Endometrial microvascular endothelial cells (primary cell): ENCODE data around the gene TMEM130. TPM values are rescaled to one million over a fixed set of nuclear protein-coding genes. Genes with fewer than 3 reads are reported as not detected.
"Not testable (repeated sequence)": the region's sequence is repeated elsewhere in the genome, so short reads cannot be mapped to it uniquely, and the experiment has no call there.

ENCODE experiments used
- in situ Hi-C: cut with HindIII; loops from 2 replicates; pipeline ENCODE4 v1.10.0; 2017; ENCODE audit warnings: low sequenced_read_pairs, low pct_unique_long_range_greater_than_20kb; ENCODE audit errors: inconsistent ontology term
- total RNA-seq: library from RNA; depleted of rRNA; stranded (reverse); fragments of >200 nt; gene quantifications from one replicate; pipeline ENCODE4 v1.2.3, GENCODE V29; 2015; ENCODE audit errors: inconsistent ontology term

The TMEM130 gene
- total RNA-seq, 1 donor from 2014 or later, result not detected

DNA sequence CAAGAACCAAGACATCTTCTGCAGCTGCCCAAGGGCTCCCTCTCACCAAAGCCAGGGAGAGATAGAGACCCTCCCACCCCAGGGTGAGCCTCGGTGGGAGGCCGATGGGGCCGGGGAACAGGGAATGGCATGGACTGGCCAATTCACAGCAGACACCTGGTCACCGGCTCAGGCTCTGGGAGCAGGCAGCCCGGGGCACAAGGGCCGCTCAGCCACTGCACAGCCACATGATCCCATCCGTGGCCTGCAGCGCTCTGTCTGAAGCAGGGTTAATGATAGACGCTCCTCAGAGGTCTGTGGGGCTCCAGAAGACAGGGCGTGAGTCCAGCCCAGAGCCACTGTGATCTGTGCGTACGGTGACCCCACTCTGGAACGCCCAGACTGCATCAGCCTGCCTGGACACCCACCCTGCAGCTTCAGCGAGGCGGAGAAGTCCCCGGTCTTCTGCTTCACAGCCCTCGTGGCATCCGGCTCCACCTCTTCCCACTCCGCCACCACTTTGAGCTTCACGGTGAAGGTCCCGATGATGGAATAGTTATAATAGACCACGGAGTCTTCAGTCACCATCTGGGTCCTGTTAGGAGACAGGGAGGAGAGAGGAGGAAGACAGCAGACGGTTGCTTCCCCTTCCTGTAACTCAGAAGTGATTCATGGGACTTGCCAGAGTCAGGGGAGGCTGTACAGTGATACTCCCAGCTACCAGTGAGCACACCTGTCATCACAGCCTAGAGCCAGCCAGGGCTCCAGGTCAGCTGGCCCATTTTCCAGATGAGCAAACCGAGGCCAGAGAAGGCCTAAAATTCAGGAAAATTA, 14.0 kb downstream of the TMEM130 start:
- in situ Hi-C loops, result no loop called here

DNA sequence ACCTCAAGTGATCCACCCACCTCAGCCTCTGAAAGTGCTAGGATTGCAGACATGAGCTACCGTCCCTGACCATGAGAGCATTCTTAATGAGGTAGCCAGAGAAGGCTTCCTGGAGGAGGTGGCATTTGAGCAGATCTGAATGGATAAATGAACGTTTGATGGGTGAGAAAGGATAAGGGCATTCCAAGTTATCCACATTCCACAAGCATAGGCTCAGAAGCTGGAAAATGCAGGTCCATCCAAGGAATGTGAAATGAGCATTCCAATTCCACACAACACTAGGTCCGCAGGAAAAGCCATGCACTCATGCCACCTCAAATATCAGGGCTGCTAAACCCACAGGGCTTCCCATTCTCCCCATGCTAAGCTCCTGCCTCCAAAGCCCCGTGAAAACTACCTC, 17.0 kb downstream of the TMEM130 start:
- in situ Hi-C loops, result no loop called here

DNA sequence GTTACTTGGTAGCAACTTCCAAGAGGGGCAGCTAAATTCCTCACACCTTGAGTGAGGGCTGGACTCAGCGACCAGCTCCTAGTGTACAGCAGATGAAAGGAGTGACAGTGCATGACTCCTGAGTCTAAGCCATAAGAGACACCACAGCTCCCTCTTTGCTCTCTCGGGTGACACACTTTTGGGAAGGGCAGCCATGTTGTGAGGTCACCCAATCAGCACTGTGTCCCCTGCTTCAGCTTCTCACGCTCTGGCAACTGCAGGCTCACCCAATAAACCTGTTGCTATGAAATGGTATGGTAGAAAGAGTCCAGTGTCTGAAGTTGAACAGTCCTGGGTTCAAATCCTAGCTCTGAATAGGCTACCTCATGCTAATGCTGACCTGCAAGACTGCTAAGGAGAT, 20.9 kb downstream of the TMEM130 start:
- in situ Hi-C loops, result no loop called here

DNA sequence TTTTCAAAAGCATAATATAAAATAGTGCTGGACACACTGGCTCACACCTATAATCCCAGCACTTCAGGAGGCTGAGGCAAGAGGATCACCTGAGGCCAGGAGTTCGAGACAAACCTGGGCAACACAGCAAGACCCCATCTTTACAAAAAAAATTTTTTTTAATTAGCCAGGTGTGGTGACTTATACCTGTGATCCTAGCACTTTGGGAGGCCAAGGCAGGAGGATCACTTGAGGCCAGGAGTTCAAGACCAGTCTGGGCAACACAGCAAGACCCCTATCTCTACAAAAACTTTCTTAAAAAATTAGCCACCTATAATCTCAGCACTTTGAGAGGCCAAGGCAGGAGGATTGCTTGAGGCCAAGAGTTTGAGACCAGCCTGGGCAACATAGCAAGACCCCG, 27.3 kb downstream of the TMEM130 start:
- in situ Hi-C loops, result not testable (repeated sequence)

DNA sequence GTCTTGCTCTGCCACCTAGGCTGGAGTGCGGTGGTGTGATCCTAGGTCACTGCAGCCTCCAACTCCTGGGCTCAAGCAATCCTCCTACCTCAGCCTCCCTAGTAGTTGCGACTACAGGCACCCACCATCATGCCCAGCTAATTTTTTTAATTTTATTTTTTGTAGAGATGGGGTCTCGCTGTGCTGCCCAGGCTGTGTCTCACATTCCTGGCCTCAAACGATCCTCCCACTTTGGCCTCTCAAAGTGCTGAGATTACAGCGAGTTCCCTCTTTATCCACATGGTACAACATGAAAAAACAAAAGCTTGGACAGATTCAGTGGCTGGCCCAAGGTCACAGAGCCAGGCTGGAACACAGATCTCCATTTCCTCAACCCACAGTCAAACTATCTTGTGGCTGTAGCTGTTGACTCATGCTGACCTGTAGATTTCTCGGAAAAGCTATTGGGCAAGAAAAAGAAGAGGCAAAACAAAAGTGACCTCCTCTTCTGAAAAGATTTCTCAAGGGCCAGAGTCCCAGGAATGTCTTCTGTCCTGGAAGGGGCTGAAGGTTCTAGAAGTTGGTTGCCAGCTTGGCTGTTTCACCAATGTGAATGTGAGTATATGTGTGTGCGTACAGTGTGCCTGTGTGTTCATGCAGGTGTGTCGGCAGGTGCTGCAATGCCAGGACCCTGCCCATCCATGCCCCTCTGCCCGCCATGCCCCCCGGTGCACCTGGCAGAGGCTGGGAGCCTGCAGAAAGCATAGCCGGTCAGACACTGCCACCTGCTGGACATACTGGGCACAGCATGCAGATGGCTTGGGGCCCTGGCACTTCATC, 28.4 kb downstream of the TMEM130 start:
- in situ Hi-C loops, result no loop called here

DNA sequence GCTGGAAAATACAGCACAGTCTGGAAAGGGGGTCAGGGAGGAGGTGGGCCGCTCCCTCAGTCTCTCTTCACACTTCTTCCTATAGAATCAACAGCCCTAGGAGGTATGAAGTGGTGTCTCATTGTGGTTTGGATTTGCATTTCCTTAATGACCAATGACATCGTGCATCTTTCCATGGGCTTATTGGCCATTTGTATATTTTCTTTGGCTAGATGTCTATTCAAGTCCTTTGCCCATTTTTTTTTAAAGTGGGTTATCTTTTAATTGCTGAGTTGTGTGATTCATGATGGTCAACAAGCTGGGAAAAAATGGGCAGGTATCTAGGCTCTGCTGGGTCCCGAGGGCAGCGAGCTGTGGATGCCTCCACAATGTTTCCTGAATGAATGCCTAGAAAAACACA, 29.1 kb downstream of the TMEM130 start:
- in situ Hi-C loops, result no loop called here

DNA sequence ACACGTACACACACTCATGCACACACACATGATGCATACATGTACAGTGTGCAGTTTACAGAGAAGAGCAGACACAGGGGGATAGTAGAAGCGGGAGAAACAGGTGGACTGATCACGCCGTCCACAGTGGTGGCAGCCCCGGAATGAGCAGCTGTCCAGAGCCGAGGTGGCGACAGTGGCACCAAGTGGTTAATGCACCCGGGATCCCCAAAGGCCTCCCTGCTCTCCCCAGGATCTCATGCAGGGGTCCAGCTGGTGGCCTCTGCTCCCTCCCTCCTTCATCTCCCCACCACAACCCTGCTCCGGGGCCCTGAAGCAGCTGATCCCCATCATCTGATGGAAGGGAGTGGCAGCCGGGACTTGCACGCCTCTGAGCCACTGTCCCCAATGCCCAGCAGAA, 29.7 kb downstream of the TMEM130 start:
- in situ Hi-C loops, result no loop called here

DNA sequence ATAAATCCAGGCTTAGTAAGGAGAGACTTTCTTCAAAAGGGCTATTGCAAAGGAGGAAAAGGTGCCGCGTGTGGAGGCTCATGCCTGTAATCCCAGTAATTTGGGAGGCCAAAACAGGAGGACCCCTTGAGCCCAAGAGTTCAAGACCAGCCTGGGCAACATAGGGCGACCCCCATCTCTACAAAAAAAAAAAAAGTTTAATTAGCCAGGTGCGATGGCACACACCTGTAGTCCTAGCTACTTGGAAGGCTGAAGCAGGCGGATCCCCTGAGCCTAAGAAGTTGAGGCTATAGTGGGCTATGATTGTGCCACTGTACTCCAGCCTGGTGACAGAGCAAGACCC, 32.2 kb downstream of the TMEM130 start:
- in situ Hi-C loops, result no loop called here

DNA sequence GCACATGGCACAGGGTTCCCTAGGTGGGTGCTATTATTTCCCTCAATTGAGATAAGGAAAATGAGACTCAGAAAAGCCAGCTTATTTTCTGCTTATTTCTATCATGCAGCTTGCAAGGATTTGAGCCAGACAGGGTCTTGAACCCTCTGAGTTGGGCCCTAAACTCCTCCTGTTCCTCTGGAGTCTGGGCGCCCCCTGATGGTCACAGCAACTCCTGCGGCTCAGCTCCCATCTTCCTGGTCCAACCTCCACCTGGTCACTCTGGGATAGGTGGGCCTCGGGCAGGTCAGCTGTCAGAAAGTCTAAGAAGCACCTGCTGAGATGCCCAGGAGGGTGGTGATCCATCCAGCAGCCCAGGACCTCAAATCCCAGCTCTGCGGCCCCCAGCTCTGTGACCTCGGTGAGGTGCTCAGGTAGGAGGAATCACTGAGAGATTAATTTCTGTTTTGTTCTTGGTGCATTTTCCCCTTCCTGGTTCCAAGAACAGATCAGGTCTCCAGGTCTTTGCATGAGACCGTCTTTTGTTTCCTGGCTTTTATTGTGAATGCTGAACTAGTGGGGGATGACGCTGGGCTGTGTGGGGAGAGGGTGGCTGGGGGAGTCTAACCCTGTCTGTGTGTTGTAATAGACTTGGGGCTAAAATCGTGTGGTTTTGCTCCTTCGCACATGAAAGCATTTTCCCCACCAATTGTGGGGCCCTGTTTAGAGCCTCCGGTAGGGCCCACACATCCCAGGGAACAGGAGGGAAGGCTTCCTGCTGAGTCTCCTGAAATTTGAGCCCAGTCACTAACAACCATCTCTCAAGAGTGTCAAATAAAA, 32.8 kb downstream of the TMEM130 start:
- in situ Hi-C loops, result no loop called here

DNA sequence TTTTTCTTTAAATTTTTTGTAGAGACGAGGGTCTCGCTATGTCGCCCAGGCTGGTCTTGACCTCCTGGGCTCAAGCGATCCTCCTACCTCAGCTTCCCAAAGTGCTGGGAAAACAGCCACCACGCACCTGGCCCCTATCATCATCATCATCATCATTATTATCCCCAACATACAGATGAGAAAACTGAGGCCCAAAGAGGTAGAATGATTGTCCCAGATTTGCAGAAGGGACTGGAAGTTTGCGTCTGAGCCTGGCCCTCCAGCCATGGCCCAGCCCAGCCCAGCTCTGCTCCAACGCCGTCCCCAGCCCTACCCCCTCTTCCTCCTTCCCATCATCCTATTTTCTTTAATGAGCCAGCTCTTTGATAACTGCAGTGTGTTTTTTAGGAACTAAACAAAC, 34.9 kb downstream of the TMEM130 start:
- in situ Hi-C loops, result no loop called here

DNA sequence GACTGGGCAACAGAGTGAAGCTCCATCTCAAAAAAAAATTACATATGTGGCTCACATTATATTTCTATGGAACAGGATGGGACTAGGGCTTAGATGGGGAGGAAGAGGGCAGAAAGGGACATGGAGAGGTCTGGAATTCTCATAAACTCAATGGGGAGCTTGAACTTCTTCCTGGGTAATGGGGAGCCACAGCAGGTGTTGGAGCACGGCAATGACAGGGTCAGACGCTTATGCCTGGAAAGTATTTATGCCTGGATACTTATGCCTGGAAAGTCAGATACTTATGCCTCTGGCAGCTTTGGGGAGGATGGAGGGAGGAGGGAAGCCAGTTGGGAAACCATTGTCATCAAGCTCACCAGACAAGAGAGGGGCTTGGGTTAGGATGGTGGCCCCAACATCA, 36.8 kb downstream of the TMEM130 start:
- in situ Hi-C loops, result no loop called here

DNA sequence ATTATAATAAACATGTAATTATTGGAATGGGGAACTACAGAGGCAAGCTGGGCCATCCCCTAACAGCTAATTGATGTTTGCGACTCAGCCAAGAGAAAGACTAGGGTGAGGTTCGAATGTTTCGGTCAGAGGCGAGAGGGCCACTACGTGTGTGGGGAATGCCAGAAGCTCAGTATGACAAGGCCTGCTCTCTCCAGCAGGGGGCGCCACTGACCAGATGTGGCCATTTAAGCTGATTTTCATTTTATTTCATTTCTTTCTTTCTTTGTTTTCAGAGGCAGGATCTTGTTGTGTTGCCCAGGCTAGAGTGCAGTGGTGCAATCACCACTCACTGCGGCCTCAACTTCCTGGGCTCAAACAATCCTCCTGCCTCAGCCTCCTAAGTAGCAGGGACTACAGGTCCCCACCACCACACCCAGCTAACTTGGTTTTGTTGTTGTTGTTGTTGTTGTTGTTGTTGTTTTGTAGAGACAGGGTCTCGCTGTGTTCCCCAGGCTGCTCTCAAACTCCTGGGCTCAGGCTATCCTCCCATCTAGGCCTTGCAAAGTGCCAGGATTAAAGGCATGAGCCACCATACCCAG, 38.1 kb downstream of the TMEM130 start:
- in situ Hi-C loops, result no loop called here

DNA sequence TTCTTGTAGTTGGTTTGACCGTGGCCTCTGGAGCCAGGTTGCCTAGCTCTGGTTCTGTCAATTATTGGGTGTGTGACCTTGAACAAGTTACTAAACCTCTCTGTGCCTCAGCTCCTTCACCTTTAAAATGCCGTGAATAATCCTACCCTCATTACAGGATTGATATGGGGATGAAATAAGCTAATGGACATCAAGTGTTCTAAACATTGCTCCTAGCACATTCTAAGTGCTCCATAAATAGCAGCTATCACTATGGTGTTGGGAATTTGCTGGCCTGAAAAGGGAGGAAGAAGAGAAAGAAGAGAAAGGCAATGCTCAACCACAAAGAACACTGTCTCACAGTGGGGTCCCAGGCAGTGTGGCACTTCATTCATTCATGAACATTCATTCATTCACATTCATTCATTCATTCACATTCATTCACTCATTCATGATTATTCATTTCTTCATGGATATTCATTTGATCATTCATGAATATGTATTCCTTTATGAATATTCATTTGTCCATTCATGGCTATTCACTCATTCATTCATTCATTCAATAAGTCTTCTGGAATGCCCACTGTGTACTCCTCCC, 38.8 kb downstream of the TMEM130 start:
- in situ Hi-C loops, result no loop called here

DNA sequence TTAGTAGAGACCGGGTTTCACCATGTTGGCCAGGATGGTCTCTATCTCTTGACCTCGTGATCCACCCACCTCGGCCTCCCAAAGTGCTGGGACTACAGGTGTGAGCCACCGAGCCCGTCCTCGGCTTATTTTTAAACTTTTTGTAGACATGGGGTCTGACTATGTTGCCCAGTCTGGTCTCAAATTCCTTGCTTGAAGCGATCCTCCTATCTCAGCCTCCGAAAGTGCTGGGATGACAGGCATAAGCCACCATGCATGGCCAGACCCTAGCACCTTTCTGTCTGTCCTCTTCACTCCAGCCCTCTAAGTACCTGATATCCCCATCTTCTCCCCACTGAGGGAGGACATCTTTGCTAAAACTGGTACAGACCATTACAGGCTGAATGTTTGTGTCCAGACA, 41.4 kb downstream of the TMEM130 start:
- in situ Hi-C loops, result no loop called here

DNA sequence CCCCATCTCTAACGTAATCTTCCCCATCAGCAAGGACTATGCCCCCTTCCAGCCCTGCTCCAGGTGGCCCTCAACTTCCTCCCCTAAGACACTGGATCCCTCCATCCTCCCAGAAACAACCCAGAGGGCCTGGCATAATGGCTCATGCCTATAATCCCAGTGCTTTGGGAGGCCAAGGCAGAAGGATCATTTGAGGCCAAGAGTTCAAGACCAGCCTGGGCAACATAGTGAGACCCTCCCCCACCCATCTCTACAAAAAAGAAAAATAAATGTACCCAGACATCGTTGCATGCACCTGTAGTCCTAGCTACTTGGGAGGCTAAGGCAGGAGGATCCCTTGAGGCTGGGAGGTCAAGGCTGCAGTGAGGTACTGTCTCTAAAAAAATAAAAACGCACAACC, 42.6 kb downstream of the TMEM130 start:
- in situ Hi-C loops, result no loop called here

DNA sequence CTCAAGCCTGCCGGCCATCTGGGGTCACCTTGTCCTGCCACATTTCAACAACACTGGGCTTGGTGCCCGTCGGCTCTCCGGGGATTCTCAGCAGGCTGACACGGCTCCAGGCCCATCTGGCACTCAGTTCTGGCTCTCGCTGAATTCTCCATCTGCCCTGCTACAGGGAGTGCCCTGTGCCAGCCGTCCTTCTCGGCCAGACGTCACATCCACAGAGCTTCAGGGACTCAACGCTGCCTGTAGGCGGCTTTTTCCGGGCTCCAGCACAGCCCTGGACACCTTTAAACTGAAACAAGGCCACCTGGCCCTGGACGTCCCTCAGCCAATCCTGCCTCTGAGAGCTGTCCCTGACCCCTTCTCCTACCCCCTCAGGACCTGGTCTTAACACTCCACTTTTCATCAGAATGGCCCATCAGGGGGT, 43.0 kb downstream of the TMEM130 start:
- in situ Hi-C loops, result no loop called here

DNA sequence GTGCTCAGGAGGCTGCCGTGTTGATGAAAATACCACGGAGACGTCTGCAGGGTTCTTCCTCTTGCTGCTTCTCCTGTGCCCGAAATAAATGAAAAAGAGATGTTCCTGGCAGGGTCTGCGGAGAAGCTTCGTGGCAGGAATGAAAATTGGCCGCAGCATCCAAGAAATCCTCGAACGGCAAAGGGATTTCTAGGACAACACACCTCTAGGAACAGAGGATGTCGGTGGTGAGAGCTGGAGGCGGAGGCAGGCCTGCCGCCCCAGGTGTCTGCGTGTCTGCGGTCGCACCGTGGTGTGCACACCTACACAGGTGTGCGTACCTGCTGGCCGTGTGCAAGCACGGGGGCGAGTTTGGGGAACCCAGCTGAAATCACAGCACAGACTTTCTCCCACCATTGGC, 43.4 kb downstream of the TMEM130 start:
- in situ Hi-C loops, result no loop called here

DNA sequence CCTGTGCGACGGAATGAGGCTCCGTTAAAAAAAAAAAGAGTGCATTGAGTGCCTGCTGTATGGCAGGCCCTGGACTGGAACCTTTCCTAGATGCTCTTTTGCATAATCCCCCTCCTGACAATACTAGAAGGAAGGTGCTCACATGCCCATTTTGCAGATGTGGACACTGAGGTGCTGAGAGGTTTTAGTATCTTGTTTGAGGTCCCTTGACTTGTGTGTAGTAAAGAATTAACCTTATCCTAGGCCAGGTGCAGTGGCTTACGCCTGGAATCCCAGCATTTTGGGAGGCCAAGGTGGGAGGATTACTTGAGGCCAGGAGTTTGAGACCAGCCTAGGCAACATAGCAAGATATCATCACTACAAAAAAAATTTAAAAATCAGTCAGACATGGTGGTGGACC, 46.6 kb downstream of the TMEM130 start:
- in situ Hi-C loops, result no loop called here

DNA sequence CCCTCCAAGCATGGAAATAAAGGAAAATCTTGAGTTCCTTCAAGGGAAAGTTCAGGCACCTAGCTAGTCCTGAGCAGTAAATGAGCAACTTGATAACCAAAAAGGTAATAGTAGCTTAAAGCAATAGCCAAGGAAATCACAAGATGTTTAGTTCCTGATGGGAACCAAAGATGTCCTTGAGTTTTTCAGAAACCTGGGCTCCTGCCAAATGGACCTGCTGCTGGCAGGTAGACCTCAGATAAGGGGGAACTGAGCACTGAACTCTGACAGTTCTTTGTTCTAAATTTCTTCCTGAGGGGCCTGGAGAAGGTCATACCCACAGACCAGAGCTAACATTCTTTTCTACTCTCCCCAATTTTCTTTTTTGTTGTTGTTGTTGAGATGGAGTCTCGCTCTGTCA, 48.5 kb downstream of the TMEM130 start:
- in situ Hi-C loops, result no loop called here
